Colonic mucosa (tissue), 4 donors: ENCODE measurements around the gene ESRRA. TPM values are rescaled to one million over a fixed set of nuclear protein-coding genes. Genes with fewer than 3 reads are reported as not detected.
A peak's percentile ranks its signal among the peaks of the same experiment; 100 is the strongest.

ENCODE experiments used
- DNase-seq: peaks from one replicate; pipeline ENCODE4 v3.0.0-alpha.2; 2020
- H3K27ac ChIP-seq: fragments of 200-600 bp; one replicate; pipeline ENCODE4 v1.8.0; 2021
- H3K27me3 ChIP-seq: fragments of 200-600 bp; one replicate; pipeline ENCODE4 v1.8.0; 2021
- H3K36me3 ChIP-seq: fragments of 200-600 bp; one replicate; pipeline ENCODE4 v1.8.0; 2021
- H3K4me1 ChIP-seq: fragments of 200-600 bp; one replicate; pipeline ENCODE4 v1.8.0; 2021; ENCODE audit warnings: mild to moderate bottlenecking
- H3K4me3 ChIP-seq: fragments of 200-600 bp; one replicate; pipeline ENCODE4 v1.8.0; 2021
- H3K9ac ChIP-seq, 2 donors: one replicate each; pipeline ENCODE4 v1.7.0; 2013; ENCODE audit warnings: control low read depth in 2 of 2, low read depth in 2 of 2, low read length in 2 of 2
- H3K9me3 ChIP-seq: fragments of 200-600 bp; one replicate; pipeline ENCODE4 v1.8.0; 2021
- CTCF ChIP-seq: fragments of 200-600 bp; IDR thresholded peaks from one replicate; pipeline ENCODE4 v1.8.0; 2022; ENCODE audit warnings: antibody characterized with exemption, mild to moderate bottlenecking
- intact Hi-C: fragments of 100-400 bp; cut with DNase I; formaldehyde crosslinking; loops from one replicate; pipeline ENCODE4 v1.14.1; 2022
- total RNA-seq, 2 donors: library from RNA; stranded (reverse); fragmentation: NEBNext Ultra II Directional in 1 of 2; extraction: Animal tissue kit (Norgen Biotek cat#: 25700) in 1 of 2; gene quantifications; one replicate each; pipeline ENCODE4 v1.2.1, GENCODE V29; 2021
- donor health status: healthy.
- donor health status: DM: no; HTN: no; CAD: no.
- donor health status: DM: no; HTN: no; CAD: no.

Gene ESRRA
- total RNA-seq, 2 donors from 2014 or later: 150 to 187 TPM

- Histone ChIP-seq H3K9me3 (no peaks in the 10 kb centered on the region), H3K4me3 (peak overlapping the region; percentile 93), H3K4me1 (peaks cover 23% of the 10 kb centered on the region), H3K27ac (no peak overlapping the region), H3K27me3 (no peaks in the 10 kb centered on the region), H3K36me3 (no peaks in the 10 kb centered on the region), H3K9ac (peak overlapping the region; percentile 97 to 99)
- no peak for TF ChIP-seq CTCF
- intact Hi-C loops: loop anchor here (5.0 kb wide), 1 partner anchor 43 kb away; the partner anchor contains the start of genes PRDX5 and TRMT112
- DNase-seq: no peak
These were observed 54.6 kb downstream of the ESRRA start for GRCh38 chr11:64359712-64360445.

GRCh38 chr11:64360448-64360921 lies 55.2 kb downstream of the ESRRA start:
- Histone ChIP-seq H3K4me1 (peaks cover 20% of the 10 kb centered on the region), H3K9ac (no peak overlapping the region), H3K9me3 (no peaks in the 10 kb centered on the region), H3K27ac (no peak overlapping the region), H3K36me3 (no peaks in the 10 kb centered on the region), H3K27me3 (no peaks in the 10 kb centered on the region), H3K4me3 (peak overlapping the region; percentile 93)
- DNase-seq: no peak
- intact Hi-C loops: no loop called here
- TF ChIP-seq CTCF: no peak

GRCh38 chr11:64361659-64362058 lies 56.3 kb downstream of the ESRRA start:
- Histone ChIP-seq H3K27me3 (no peaks in the 10 kb centered on the region), H3K27ac (no peak overlapping the region), H3K4me3 (no peak overlapping the region), H3K4me1 (peaks cover 17% of the 10 kb centered on the region), H3K36me3 (no peaks in the 10 kb centered on the region), H3K9me3 (no peaks in the 10 kb centered on the region), H3K9ac (no peak overlapping the region)
- intact Hi-C loops: no loop called here
- DNase-seq: no peak
- TF ChIP-seq CTCF: no peak

DNA sequence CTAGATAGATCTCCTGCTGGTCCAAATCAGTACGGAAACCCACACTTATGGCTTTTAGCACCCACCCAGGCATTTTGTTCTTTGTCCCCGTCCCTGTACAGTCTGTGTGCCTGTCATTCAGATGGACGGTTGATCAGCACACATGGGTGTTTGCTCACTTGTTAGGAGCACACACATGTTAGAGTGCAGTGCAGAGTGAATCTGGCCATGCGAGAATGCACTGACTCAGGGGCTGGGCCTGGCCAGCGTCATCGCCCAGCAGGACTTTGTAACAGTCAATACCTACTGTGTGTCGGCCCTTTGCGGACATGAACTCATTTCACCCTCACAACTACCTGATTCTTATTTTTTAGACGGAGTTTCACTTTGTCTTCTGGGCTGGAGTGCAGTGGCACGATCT lies 57.0 kb downstream of the ESRRA start:
- no peak for TF ChIP-seq CTCF
- H3K4me1 ChIP-seq: peaks cover 17% of the 10 kb centered on the region
- no peaks in the 10 kb centered on the region for H3K9me3 ChIP-seq
- intact Hi-C loops: no loop called here
- no peak overlapping the region for H3K9ac ChIP-seq
- H3K27ac ChIP-seq: no peak overlapping the region
- DNase-seq: no peak
- H3K4me3 ChIP-seq: no peak overlapping the region
- H3K27me3 ChIP-seq: no peaks in the 10 kb centered on the region
- no peaks in the 10 kb centered on the region for H3K36me3 ChIP-seq

DNA sequence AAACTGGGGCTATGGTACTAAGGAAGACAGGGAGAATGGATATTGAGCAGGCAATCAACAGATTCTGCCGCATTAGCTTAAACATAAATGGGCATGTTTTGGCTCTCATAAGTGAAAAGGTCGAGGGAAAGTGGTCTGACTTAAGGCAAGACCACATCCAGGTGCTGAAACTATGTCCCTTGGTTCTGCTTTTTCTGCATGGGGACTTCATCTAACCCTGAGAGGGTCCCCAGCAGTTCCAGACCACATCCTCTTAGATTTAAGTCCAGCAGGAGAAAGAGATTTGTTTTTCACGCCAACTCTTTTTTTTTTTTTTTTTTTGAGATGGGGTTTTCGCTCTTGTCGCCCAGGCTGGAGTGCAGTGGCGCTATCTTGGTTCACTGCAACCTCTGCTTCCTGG lies 59.1 kb downstream of the ESRRA start:
- Histone ChIP-seq H3K9ac (no peak overlapping the region), H3K36me3 (no peaks in the 10 kb centered on the region), H3K4me3 (no peak overlapping the region), H3K27me3 (no peaks in the 10 kb centered on the region), H3K27ac (no peak overlapping the region), H3K4me1 (peaks cover 7% of the 10 kb centered on the region), H3K9me3 (no peaks in the 10 kb centered on the region)
- no peak for DNase-seq
- intact Hi-C loops: no loop called here
- no peak for TF ChIP-seq CTCF
